Endothelial cell of umbilical vein (primary cell): ENCODE data around the gene JTB. TPM values are rescaled to one million over a fixed set of nuclear protein-coding genes. Genes with fewer than 3 reads are reported as not detected.
A peak's percentile ranks its signal among the peaks of the same experiment; 100 is the strongest.

Experiments used
- BruUV-seq: library from RNA; stranded (reverse); fragments of 400-500 nt; replicated peaks from 2 replicates; lab custom pipeline; 2021; lab: Mats Ljungman, UMichigan
- CTCF ChIA-PET: fragments of 300-600, 350-600 bp; sonication (Branson Sonifier 250); formaldehyde crosslinking; loops from one replicate; lab custom pipeline; 2021; ENCODE audit warnings: antibody characterized with exemption, inconsistent platforms; lab: Charles Lee
- POLR2A ChIA-PET: fragments of 300-600, 350-600 bp; sonication (Branson Sonifier 250); formaldehyde crosslinking; loops from one replicate; lab custom pipeline; 2021; ENCODE audit warnings: antibody characterized with exemption, inconsistent platforms; lab: Charles Lee
- DNase-seq: peaks from one replicate; pipeline ENCODE4 v3.0.0-alpha.2; 2011; ENCODE audit warnings: low read depth, low spot score
- FAIRE-seq: peaks from 2 replicates; lab custom pipeline; 2011; peaks lifted over from hg19 to GRCh38; lab: Jason Lieb, UNC
- H2AFZ ChIP-seq: 2 replicates; pipeline ENCODE4 v1.6.0; 2012; ENCODE audit warnings: low read depth, low read length, control low read depth, inconsistent platforms
- H3K27ac ChIP-seq: 2 replicates; pipeline ENCODE4 v1.5.1; 2011; ENCODE audit warnings: low read depth, mild to moderate bottlenecking, control low read depth, low read length, moderate library complexity; ENCODE audit not compliant: insufficient read depth
- H3K27me3 ChIP-seq, 2 experiments: 2 replicates each; pipeline versions ENCODE4 v1.6.0 to v1.6.1; 2011; ENCODE audit warnings: low read length in 2 of 2, mixed read lengths in 1 of 2; ENCODE audit not compliant: control insufficient read depth in 2 of 2, insufficient read depth in 2 of 2
- H3K36me3 ChIP-seq, 2 experiments: 2 replicates in 1 of 2; 3 replicates in 1 of 2; pipeline ENCODE4 v1.5.1; 2011; ENCODE audit warnings: low read length in 2 of 2, mild to moderate bottlenecking in 1 of 2, moderate library complexity in 1 of 2; ENCODE audit not compliant: control insufficient read depth in 2 of 2, insufficient read depth in 2 of 2; ENCODE audit errors: extremely low read depth in 1 of 2
- H3K4me1 ChIP-seq: 3 replicates; pipeline ENCODE4 v1.5.1; 2011; ENCODE audit warnings: mild to moderate bottlenecking, low read length; ENCODE audit not compliant: control insufficient read depth, insufficient read depth; ENCODE audit errors: extremely low read depth
- H3K4me2 ChIP-seq: 2 replicates; pipeline ENCODE4 v1.6.1; 2011; ENCODE audit warnings: low read length, control low read depth, mixed read lengths; ENCODE audit not compliant: insufficient read depth
- H3K4me3 ChIP-seq, 3 experiments: fragments of 200-600 bp in 1 of 3; sonication (generic), shearing (Covaris generic) in 1 of 3; replicated peaks in 1 of 3; 2 replicates each; pipeline ENCODE4 v1.5.1; 2011 to 2016; ENCODE audit warnings: control low read depth in 3 of 3, low read length in 3 of 3, mild to moderate bottlenecking in 2 of 3, inconsistent platforms in 1 of 3, low read depth in 1 of 3, moderate library complexity in 1 of 3; ENCODE audit not compliant: insufficient read depth in 1 of 3
- H3K79me2 ChIP-seq: 2 replicates; pipeline ENCODE4 v1.6.0; 2012; ENCODE audit warnings: low read length, inconsistent platforms; ENCODE audit not compliant: control insufficient read depth, insufficient read depth
- H3K9ac ChIP-seq: replicated peaks from 2 replicates; pipeline ENCODE3; 2011; ENCODE audit warnings: low read length, control low read depth; ENCODE audit not compliant: insufficient read depth; ENCODE audit errors: extremely low read depth
- H3K9me1 ChIP-seq: replicated peaks from 3 replicates; pipeline ENCODE4 v1.6.0; 2011; ENCODE audit warnings: mild to moderate bottlenecking, low read length; ENCODE audit not compliant: control insufficient read depth, insufficient read depth; ENCODE audit errors: extremely low read depth
- H3K9me3 ChIP-seq: replicated peaks from 2 replicates; pipeline ENCODE4 v1.5.1; 2012; ENCODE audit warnings: low read length, inconsistent platforms; ENCODE audit not compliant: control insufficient read depth, insufficient read depth
- H4K20me1 ChIP-seq: replicated peaks from 2 replicates; pipeline ENCODE3; 2011; ENCODE audit warnings: mild to moderate bottlenecking, low read length; ENCODE audit not compliant: control insufficient read depth, insufficient read depth; ENCODE audit errors: extremely low read depth
- CTCF ChIP-seq, 2 donors: IDR thresholded peaks; 1 replicate in 1 of 2; 2 replicates in 1 of 2; pipeline ENCODE4 v1.5.1; 2011; ENCODE audit warnings: low read length in 2 of 2, mild to moderate bottlenecking in 2 of 2, moderate library complexity in 2 of 2, control low read depth in 1 of 2, inconsistent platforms in 1 of 2, low read depth in 1 of 2; ENCODE audit not compliant: insufficient read depth in 1 of 2; ENCODE audit errors: extremely low read depth in 1 of 2
- MAX ChIP-seq: IDR thresholded peaks from 2 replicates; pipeline ENCODE4 v1.6.1; 2011; ENCODE audit not compliant: insufficient read depth, insufficient read length
- POLR2AphosphoS5 ChIP-seq: IDR thresholded peaks from 2 replicates; pipeline ENCODE4 v1.6.1; 2012; ENCODE audit warnings: low read depth, mild to moderate bottlenecking, control low read depth, low read length, moderate library complexity; ENCODE audit not compliant: insufficient read depth
- dilution Hi-C: fragments of 300-500 bp; cut with MboI; formaldehyde crosslinking; loops from one replicate; pipeline ENCODE4 v1.15.0; 2019; ENCODE audit warnings: low sequenced_read_pairs; ENCODE audit not compliant: extremely low pct_ligation_motif_present
- intact Hi-C: fragments of 100-400 bp; cut with micrococcal nuclease; formaldehyde crosslinking; loops from one replicate; pipeline ENCODE4 v1.10.0; 2022
- polyA plus RNA-seq, 4 experiments: library from polyadenylated mRNA; depleted of rRNA in 3 of 4; stranded (reverse) in 3 of 4; unstranded in 1 of 4; fragments of >200 nt; gene quantifications; 2 replicates each; pipeline versions ENCODE4 v1.2.1 to v1.2.3, GENCODE V29; 2011 to 2012; ENCODE audit warnings: missing spikeins in 1 of 4
- total RNA-seq: library from RNA; stranded (reverse); gene quantifications from 2 replicates; pipeline ENCODE4 v1.2.3, GENCODE V29; 2021

The JTB gene
- total and polyA plus RNA-seq, 2 donors (not counting 3 experiments of a cell fraction or from before 2014, with no cell fraction given), result 90.2 to 149 TPM

DNA sequence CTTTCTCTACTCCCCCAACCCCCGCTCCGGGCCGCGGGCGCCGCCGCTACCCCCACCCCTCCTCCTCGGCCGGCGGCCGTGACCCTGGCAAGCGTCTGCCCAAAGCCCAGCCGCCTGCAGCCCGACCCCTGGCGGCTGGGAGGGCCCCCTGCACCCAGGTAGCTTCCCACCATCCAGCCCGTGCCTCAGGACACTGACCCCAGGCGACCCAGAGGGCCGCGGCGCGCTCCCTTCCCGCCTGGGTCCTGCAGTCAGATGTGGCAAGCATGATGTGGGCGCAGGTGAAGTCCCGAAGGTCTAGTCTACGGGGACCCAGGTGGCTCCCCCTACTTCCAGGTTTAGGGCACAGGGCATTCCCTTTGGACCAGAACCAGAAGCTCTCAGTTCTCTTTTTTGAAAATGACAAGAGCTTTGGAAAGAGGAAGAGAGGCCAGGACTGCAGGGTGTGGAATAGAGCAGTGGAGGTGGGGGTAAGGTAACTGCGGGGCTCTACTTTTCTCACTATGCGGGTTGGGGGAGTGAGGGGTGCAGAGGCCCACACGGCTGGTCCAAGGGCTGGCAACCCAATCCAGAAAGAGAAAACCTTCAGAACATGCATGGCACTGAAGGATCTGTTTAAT lies 30.7 kb downstream of the JTB start, which contains the start of gene DENND4B:
Gene DENND4B, minus strand, starts transcription at position 97 of the 620 bp plus-strand sequence. CDS start 2,344 bp downstream, outside the sequence.
- peak; percentile 82 for FAIRE-seq
- Histone ChIP-seq H3K4me3 (peak within 1 kb of the TSS; percentile 42 to 88 (median 73)), H3K9ac (peak within 1 kb of the TSS; percentile 84), H3K9me3 (no peaks in the 10 kb centered on the region), H3K79me2 (peaks cover 16% of the 10 kb centered on the region), H4K20me1 (no peaks in the 10 kb centered on the region), H3K4me2 (peak within 1 kb of the TSS; percentile 73), H2AFZ (peak within 1 kb of the TSS; percentile 5), H3K27ac (peak within 1 kb of the TSS; percentile 63), H3K4me1 (peaks cover 9% of the 10 kb centered on the region), H3K27me3 (no peaks in the 10 kb centered on the region), H3K9me1 (no peaks in the 10 kb centered on the region), H3K36me3 (peaks cover 3 to 37% of the 10 kb centered on the region in 2 experiments)
- BruUV-seq, result no TSS peak
- intact Hi-C loops (loop anchor here (1.0 to 2.0 kb wide), 9 partner anchors 12 to 269 kb away; partner anchors contain the start of genes CRTC2, RAB13 and SLC39A1), dilution Hi-C loops (no loop called here)
- POLR2A ChIA-PET, result interaction anchor here (0.7 to 1.3 kb wide), 5 partner anchors 12 to 44 kb away, joined by 3 to 5 read pairs (median 4); partner anchors contain the start of genes GATAD2B and SLC39A1
- peak; percentile 65 for DNase-seq
- TF ChIP-seq CTCF (IDR thresholded peaks at IDR 0.05; ENCODE audit: extremely low read depth in 1 of 2, insufficient read depth in 1 of 2, low read depth in 1 of 2, low read length in 2 of 2), result peak; percentile 89 to 97
- TF ChIP-seq MAX, result no peak
- peak; percentile 76 for TF ChIP-seq POLR2AphosphoS5
- CTCF ChIA-PET, result interaction anchor here (0.6 to 5.3 kb wide), 26 partner anchors 9 to 791 kb away, joined by 3 to 65 read pairs (median 6); partner anchors contain the start of genes CREB3L4, CRTC2, GATAD2B and INTS3
